GM23248 (cell line): ENCODE measurements around the gene HS3ST1. TPM values are rescaled to one million over a fixed set of nuclear protein-coding genes. Genes with fewer than 3 reads are reported as not detected.

Experiments used
- DNase-seq: peaks from one replicate; pipeline ENCODE4 v3.0.0-alpha.2; 2015
- H2AFZ ChIP-seq: fragments of 200-600 bp; sonication (generic); 2 replicates; pipeline ENCODE4 v1.6.1; 2016; ENCODE audit warnings: antibody characterized with exemption
- H3F3A ChIP-seq: fragments of 200-600 bp; sonication (generic); 2 replicates; pipeline ENCODE4 v1.6.1; 2016; ENCODE audit warnings: mild to moderate bottlenecking, antibody characterized with exemption, mixed run types; ENCODE audit not compliant: insufficient read depth
- H3K27ac ChIP-seq: fragments of 200-600 bp; sonication (generic); 2 replicates; pipeline ENCODE4 v1.5.1; 2016; ENCODE audit warnings: mild to moderate bottlenecking
- H3K27me3 ChIP-seq: fragments of 200-600 bp; sonication (generic); replicated peaks from 2 replicates; pipeline ENCODE4 v1.6.1; 2016; ENCODE audit warnings: mild to moderate bottlenecking; ENCODE audit not compliant: insufficient read depth
- H3K36me3 ChIP-seq: fragments of 200-600 bp; sonication (generic); 2 replicates; pipeline ENCODE4 v1.6.1; 2016; ENCODE audit warnings: low read depth, mild to moderate bottlenecking
- H3K4me1 ChIP-seq: fragments of 200-600 bp; sonication (generic); 2 replicates; pipeline ENCODE4 v1.6.1; 2016; ENCODE audit warnings: mild to moderate bottlenecking; ENCODE audit not compliant: insufficient read depth
- H3K4me2 ChIP-seq: fragments of 200-600 bp; sonication (generic); one replicate; pipeline ENCODE4 v1.6.1; 2016; ENCODE audit warnings: mild to moderate bottlenecking; ENCODE audit not compliant: unreplicated experiment
- H3K4me3 ChIP-seq: fragments of 200-600 bp; sonication (generic); 2 replicates; pipeline ENCODE4 v1.5.1; 2016; ENCODE audit warnings: mild to moderate bottlenecking
- H3K79me2 ChIP-seq: fragments of 200-600 bp; sonication (generic); 2 replicates; pipeline ENCODE4 v1.6.1; 2016; ENCODE audit warnings: mild to moderate bottlenecking; ENCODE audit not compliant: insufficient read depth
- H3K9ac ChIP-seq: fragments of 200-600 bp; sonication (generic); 2 replicates; pipeline ENCODE4 v1.6.1; 2016; ENCODE audit warnings: mild to moderate bottlenecking
- H3K9me2 ChIP-seq: fragments of 200-600 bp; sonication (generic); 2 replicates; pipeline ENCODE4 v1.6.1; 2016; ENCODE audit warnings: mixed run types, mild to moderate bottlenecking, moderate library complexity; ENCODE audit not compliant: insufficient read depth
- H3K9me3 ChIP-seq: fragments of 200-600 bp; sonication (generic); one replicate; pipeline ENCODE4 v1.6.1; 2017; ENCODE audit warnings: low read depth
- H4K20me1 ChIP-seq: fragments of 200-600 bp; sonication (generic); 2 replicates; pipeline ENCODE4 v1.6.0; 2016; ENCODE audit not compliant: insufficient read depth
- EZH2 ChIP-seq: fragments of 200-600 bp; sonication (generic); IDR thresholded peaks from 2 replicates; pipeline ENCODE4 v1.6.1; 2018; ENCODE audit warnings: antibody characterized with exemption, mild to moderate bottlenecking; ENCODE audit not compliant: insufficient read depth, poor library complexity, severe bottlenecking
- EZH2phosphoT487 ChIP-seq: fragments of 200-600 bp; sonication (generic); IDR thresholded peaks from 2 replicates; pipeline ENCODE4 v1.6.1; 2018; ENCODE audit warnings: antibody characterized with exemption, moderate library complexity, mild to moderate bottlenecking, low read depth; ENCODE audit not compliant: insufficient read depth
- WGBS, 2 experiments: methylation state at CpG; one replicate each; pipeline ENCODE4 v1.1.6; 2015 to 2017; ENCODE audit warnings: low lambda C conversion rate in 2 of 2, low coverage in 1 of 2; ENCODE audit errors: missing lambda C conversion rate in 2 of 2; 5-methylcytosine and 5-hydroxymethylcytosine counted together
- in situ Hi-C: fragments of 300-500 bp; cut with MboI; formaldehyde crosslinking; loops from 2 replicates; pipeline ENCODE4 v1.15.0; 2020
- polyA plus RNA-seq: library from polyadenylated mRNA; unstranded; fragments of >200 nt; fragmentation: Nextera tagmentation; extraction: Ambion mirVana; gene quantifications from 2 replicates; pipeline ENCODE4 v1.2.1, GENCODE V29; 2016
- total RNA-seq: library from RNA; depleted of rRNA; stranded (reverse); fragments of >200 nt; shearing (Covaris generic); gene quantifications from 2 replicates; pipeline ENCODE4 v1.2.3, GENCODE V29; 2014

HS3ST1 gene
- total and polyA plus RNA-seq, 2 experiments from 2014 or later, result not detected

DNA sequence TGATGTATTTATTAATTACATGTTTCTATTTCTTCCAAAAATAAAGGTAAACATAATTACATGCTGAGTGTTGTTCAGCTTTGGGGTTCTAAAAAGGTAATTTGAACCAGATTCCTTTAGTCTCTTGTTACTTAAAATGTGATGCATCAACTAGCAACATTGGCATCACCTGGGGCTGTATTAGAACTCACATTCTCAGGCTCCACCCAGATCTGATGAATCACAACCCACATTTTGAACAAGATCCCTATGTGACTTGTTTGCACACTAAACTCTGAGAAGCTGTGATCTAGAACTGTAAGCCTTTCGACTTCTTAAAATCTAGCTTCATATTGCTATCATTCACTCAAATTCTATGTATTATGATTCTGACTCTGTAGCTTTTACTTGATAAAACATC is 23.0 kb upstream of the HS3ST1 start:
- H3K36me3 ChIP-seq, result no peaks in the 10 kb centered on the region
- H3K9me3 ChIP-seq, result no peaks in the 10 kb centered on the region
- WGBS, 2 experiments, result 11 to 13% methylated on average over 1 of the region's 1 CpG
- H3K9ac ChIP-seq, result no peak overlapping the region
- H3K4me1 ChIP-seq, result no peaks in the 10 kb centered on the region
- H4K20me1 ChIP-seq, result no peaks in the 10 kb centered on the region
- no peaks in the 10 kb centered on the region for H3K9me2 ChIP-seq
- H3F3A ChIP-seq, result no peaks in the 10 kb centered on the region
- TF ChIP-seq EZH2phosphoT487, result no peak
- TF ChIP-seq EZH2, result no peak
- in situ Hi-C loops, result no loop called here
- no peak overlapping the region for H3K4me3 ChIP-seq
- H2AFZ ChIP-seq, result no peak overlapping the region
- H3K27ac ChIP-seq, result no peak overlapping the region
- H3K27me3 ChIP-seq, result no peaks in the 10 kb centered on the region
- no peak overlapping the region for H3K4me2 ChIP-seq
- no peaks in the 10 kb centered on the region for H3K79me2 ChIP-seq
- DNase-seq, result no peak

DNA sequence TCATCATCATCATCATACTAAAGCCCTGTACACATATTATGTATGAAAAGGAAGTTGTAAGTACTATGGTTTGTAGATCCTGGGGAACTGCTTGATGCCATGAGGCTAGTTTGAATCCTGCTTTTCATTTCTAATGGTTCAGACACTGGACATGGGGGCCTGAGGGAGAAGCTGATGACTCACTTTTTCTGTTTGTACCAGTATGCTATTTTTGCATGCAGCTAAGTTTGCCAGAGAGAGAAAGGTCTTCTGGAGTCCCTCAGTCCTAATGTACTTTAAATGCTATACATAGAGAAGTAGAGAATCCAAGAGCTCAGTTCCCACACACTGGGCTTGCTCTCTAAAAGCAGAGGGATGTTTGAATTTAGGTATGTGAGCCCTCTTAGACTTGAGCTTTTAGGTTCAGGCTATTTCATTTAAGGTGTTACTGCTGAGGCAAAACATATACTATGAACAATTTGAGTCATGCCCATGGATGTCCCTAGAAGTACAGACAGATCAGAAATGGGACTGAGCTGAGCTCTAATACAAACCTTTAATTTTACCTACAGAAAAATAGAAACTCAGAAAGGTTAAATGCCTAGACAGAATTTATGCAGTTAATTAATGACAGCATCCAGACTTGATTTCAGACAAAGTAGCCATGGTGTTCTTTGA is 17.6 kb upstream of the HS3ST1 start:
- Histone ChIP-seq H3K9me2 (no peaks in the 10 kb centered on the region), H2AFZ (no peak overlapping the region), H3K9me3 (no peaks in the 10 kb centered on the region), H3K27ac (no peak overlapping the region), H3F3A (no peaks in the 10 kb centered on the region), H3K4me2 (no peak overlapping the region), H3K4me1 (no peaks in the 10 kb centered on the region), H3K4me3 (no peak overlapping the region), H3K27me3 (no peaks in the 10 kb centered on the region), H3K36me3 (no peaks in the 10 kb centered on the region), H4K20me1 (no peaks in the 10 kb centered on the region), H3K9ac (no peak overlapping the region), H3K79me2 (no peaks in the 10 kb centered on the region)
- in situ Hi-C loops, result loop anchor here (25.0 kb wide), 1 partner anchor 884 kb away; no protein-coding TSS in a partner anchor
- DNase-seq, result no peak
- no peak for TF ChIP-seq EZH2
- TF ChIP-seq EZH2phosphoT487, result no peak

- no peak for DNase-seq
- 0 to 4% methylated on average over 1 of the region's 1 CpG for WGBS, 2 experiments
- H3K36me3 ChIP-seq, result no peaks in the 10 kb centered on the region
- no peaks in the 10 kb centered on the region for H3K9me2 ChIP-seq
- no peak overlapping the region for H3K27ac ChIP-seq
- no peaks in the 10 kb centered on the region for H4K20me1 ChIP-seq
- H2AFZ ChIP-seq, result no peak overlapping the region
- H3K4me2 ChIP-seq, result no peak overlapping the region
- H3K4me3 ChIP-seq, result no peak overlapping the region
- H3K27me3 ChIP-seq, result no peaks in the 10 kb centered on the region
- H3F3A ChIP-seq, result no peaks in the 10 kb centered on the region
- H3K4me1 ChIP-seq, result no peaks in the 10 kb centered on the region
- no peaks in the 10 kb centered on the region for H3K9me3 ChIP-seq
- H3K79me2 ChIP-seq, result no peaks in the 10 kb centered on the region
- H3K9ac ChIP-seq, result no peak overlapping the region
- in situ Hi-C loops, result loop anchor here (25.0 kb wide), 1 partner anchor 879 kb away; no protein-coding TSS in a partner anchor
- TF ChIP-seq EZH2phosphoT487 (no peak), EZH2 (no peak)
Measured at GRCh38 chr4:11441194-11441556, 12.5 kb upstream of the HS3ST1 start.

DNA sequence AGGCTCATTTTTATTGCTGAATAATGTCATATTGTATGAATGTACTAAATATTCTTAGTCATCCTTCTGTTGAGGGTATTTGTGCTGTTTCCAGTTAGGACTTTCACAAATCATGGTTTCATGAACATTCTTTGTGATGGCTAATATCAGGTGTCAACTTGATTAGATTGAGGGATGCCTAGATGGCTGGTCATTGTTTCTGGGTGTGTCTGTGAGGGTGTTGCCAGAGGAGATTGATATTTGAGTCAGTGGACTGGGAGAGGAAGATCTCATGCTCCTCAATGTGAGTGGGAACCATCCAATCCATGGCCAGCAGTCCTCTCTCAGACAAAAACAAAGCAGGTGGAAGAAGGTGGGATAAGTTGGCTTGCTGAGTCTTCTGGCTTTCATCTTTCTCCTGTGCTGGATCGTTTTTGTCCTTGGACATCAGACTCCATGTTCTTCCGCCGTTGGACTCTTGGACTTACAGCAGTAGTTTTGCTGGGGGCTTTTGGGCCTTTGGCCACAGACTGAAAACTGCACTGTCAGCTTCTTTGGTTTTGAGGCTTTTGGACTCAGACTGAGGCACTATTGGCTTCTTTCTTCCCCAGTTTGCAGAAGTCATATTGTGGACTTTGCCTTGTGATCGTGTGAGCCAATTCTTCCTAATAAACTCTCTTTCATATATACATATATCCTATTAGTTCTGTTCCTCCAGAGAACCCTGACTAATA is 11.9 kb upstream of the HS3ST1 start:
- TF ChIP-seq EZH2, result no peak
- no peak for TF ChIP-seq EZH2phosphoT487

More for the DNA sequence above, 11.9 kb upstream of the HS3ST1 start:
- in situ Hi-C loops, result loop anchor here (25.0 kb wide), 1 partner anchor 878 kb away; no protein-coding TSS in a partner anchor
- Histone ChIP-seq H3K9me2 (no peaks in the 10 kb centered on the region), H4K20me1 (no peaks in the 10 kb centered on the region), H3K79me2 (no peaks in the 10 kb centered on the region), H3K4me3 (no peak overlapping the region), H3K9ac (no peak overlapping the region), H3K27ac (no peak overlapping the region), H3K36me3 (no peaks in the 10 kb centered on the region), H3K9me3 (no peaks in the 10 kb centered on the region), H3K27me3 (no peaks in the 10 kb centered on the region), H2AFZ (no peak overlapping the region), H3F3A (no peaks in the 10 kb centered on the region), H3K4me2 (no peak overlapping the region), H3K4me1 (no peaks in the 10 kb centered on the region)
- WGBS, 2 experiments, result 25 to 28% methylated on average over 4 of the region's 4 CpGs
- DNase-seq, result no peak
